HT-29 (cell line): ENCODE measurements around the gene SH3GL3. TPM values are rescaled to one million over a fixed set of nuclear protein-coding genes. Genes with fewer than 3 reads are reported as not detected.

Experiments
- DNase-seq: peaks from one replicate; pipeline ENCODE4 v3.0.0-alpha.2; 2015; ENCODE audit warnings: low spot score
- total RNA-seq: library from RNA; depleted of rRNA; stranded (reverse); fragments of >200 nt; shearing (Covaris generic); gene quantifications from 2 replicates; pipeline ENCODE4 v1.2.3, GENCODE V29; 2014

SH3GL3 gene
- total RNA-seq, 1 experiment from 2014 or later = not detected

- DNase-seq = no peak
Observed at GRCh38 chr15:83565138-83565537, 118.0 kb downstream of the SH3GL3 start.

- DNase-seq = peak; percentile 89
Observed at GRCh38 chr15:83565553-83566159, 118.5 kb downstream of the SH3GL3 start.

- DNase-seq = no peak
Observed at GRCh38 chr15:83567318-83567717, 120.2 kb downstream of the SH3GL3 start.

- DNase-seq = no peak
Observed at GRCh38 chr15:83569341-83569740, 122.2 kb downstream of the SH3GL3 start.

GRCh38 chr15:83570756-83571155 lies 123.6 kb downstream of the SH3GL3 start:
- DNase-seq = no peak

- no peak for DNase-seq
Observed at GRCh38 chr15:83571820-83572707, 124.9 kb downstream of the SH3GL3 start.

GRCh38 chr15:83574345-83574744 lies 127.2 kb downstream of the SH3GL3 start:
- no peak for DNase-seq

- no peak for DNase-seq
Observed at GRCh38 chr15:83578691-83579090, 131.6 kb downstream of the SH3GL3 start.

- no peak for DNase-seq
Observed at GRCh38 chr15:83581381-83581780, 134.2 kb downstream of the SH3GL3 start.

GRCh38 chr15:83582381-83582780 lies 135.2 kb downstream of the SH3GL3 start:
- no peak for DNase-seq

GRCh38 chr15:83585601-83586335 lies 138.6 kb downstream of the SH3GL3 start:
- no peak for DNase-seq

GRCh38 chr15:83587091-83587490 lies 139.9 kb downstream of the SH3GL3 start:
- no peak for DNase-seq

- no peak for DNase-seq
Observed at GRCh38 chr15:83588441-83588840, 141.3 kb downstream of the SH3GL3 start.

GRCh38 chr15:83592370-83593040 lies 145.4 kb downstream of the SH3GL3 start:
- no peak for DNase-seq

GRCh38 chr15:83595191-83595590 lies 148.1 kb downstream of the SH3GL3 start:
- DNase-seq = no peak

GRCh38 chr15:83598031-83598430 lies 150.9 kb downstream of the SH3GL3 start:
- no peak for DNase-seq

GRCh38 chr15:83602021-83602420 lies 154.9 kb downstream of the SH3GL3 start:
- DNase-seq = no peak

- DNase-seq = no peak
Observed at GRCh38 chr15:83604549-83604948, 157.4 kb downstream of the SH3GL3 start.

- DNase-seq = no peak
Observed at GRCh38 chr15:83605111-83605945, 158.2 kb downstream of the SH3GL3 start.

GRCh38 chr15:83610132-83610531 lies 163.0 kb downstream of the SH3GL3 start:
- DNase-seq = no peak
